Measurements from ENCODE around the gene ATP6V1G1.

ATP6V1G1 gene

DNA sequence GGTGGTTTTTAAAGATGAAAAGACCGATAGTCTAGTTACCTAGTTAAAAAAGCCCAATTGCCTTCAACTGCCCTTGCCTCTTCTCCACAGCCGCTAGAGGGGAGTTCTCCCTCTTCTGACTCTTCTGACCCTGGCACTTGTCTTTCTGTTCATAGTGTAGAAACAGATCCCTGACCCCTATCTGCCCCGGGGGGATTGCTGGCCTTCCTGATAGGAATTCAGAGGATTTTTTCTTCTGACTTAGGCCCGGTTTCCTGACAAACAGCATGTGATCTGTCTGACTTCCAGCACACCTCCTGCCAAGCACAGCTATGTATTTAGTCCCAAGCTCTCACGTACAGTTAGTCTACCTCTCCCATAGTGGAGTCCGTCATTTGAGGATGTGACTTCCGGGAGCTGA, 18.5 kb downstream of the ATP6V1G1 start:
- no peak overlapping the region for H3K4me3 ChIP-seq (ENCODE audit: low read depth, low read length)
- peak; percentile 44 for DNase-seq (ENCODE audit: low read depth)
- TF ChIP-seq, protein P1, sequence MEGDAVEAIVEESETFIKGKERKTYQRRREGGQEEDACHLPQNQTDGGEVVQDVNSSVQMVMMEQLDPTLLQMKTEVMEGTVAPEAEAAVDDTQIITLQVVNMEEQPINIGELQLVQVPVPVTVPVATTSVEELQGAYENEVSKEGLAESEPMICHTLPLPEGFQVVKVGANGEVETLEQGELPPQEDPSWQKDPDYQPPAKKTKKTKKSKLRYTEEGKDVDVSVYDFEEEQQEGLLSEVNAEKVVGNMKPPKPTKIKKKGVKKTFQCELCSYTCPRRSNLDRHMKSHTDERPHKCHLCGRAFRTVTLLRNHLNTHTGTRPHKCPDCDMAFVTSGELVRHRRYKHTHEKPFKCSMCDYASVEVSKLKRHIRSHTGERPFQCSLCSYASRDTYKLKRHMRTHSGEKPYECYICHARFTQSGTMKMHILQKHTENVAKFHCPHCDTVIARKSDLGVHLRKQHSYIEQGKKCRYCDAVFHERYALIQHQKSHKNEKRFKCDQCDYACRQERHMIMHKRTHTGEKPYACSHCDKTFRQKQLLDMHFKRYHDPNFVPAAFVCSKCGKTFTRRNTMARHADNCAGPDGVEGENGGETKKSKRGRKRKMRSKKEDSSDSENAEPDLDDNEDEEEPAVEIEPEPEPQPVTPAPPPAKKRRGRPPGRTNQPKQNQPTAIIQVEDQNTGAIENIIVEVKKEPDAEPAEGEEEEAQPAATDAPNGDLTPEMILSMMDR (conservative IDR thresholded peaks at IDR 0.05; ENCODE audit: low read depth, low read length) = no peak

DNA sequence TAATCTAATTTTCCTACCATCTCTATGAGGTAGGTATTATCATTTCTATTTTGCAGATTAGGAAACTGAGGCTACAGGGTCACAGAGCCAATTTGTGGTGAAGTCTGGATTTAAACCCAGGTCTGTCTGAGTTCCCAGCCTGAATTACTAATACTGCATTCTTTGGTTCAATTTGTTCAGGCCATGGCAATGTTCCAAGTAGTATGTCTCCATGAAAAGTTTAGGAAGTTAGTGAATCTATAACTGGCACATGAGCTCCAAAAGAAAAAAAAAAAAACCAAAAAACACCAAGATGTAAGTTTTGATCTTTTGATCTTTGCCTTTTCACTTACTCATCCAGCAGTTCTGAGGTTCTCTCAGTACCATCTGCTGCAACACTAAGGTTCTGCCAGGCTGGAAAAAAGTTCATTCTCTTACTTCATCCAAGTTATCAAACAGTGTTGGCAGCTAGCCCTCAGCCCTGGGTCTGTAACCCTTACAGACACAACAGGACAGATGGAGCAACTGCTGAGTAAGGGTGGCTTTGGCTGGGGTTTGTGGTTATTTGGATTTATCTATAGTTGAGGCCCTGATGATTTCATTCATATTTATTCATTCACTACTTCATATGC, 19.1 kb downstream of the ATP6V1G1 start:
- TF ChIP-seq, protein P1 (conservative IDR thresholded peaks at IDR 0.05; ENCODE audit: low read depth, low read length) = no peak
- H3K4me3 ChIP-seq (ENCODE audit: low read depth, low read length) = no peak overlapping the region
- DNase-seq (ENCODE audit: low read depth) = peak; percentile 83

DNA sequence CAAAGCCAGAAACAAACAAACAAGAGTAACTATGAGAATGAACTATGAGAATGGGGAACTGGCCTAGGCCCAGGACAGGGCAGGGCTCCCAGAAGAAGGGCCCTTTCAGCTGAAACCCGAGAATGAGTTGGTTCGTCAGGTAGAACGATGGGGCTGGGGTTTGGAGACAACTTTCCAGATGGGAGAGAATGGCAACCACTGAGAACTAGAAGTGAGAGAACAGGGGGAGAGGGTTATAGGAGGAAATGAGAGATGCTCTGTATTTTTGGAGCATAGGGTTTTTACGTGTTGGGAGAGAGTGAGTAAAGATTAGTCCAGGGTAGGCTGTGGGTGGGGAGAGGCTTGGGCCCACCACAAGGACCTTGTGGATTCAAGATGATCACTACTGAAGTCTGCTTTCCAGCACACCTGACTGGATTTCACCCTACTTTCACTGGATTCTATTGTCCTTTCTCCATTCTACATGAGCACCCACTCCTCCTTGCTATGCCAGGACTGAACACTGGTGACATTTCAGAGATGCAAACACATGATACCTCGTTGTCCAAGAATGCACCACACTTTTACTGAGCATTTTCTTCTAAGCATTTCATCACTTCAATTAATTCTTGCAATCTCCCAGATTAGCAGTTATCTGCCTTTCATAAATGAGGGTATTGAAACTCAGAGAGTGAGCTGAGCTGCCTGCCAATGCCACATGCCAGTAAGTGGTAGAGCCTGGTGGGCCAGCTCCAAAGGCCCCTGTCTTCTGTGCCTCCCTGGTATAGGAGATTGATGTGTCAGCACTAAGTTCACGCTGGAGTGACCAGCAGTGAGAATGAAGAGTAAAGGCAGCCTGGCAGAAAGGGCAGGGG, 20.3 kb downstream of the ATP6V1G1 start:
- no peak overlapping the region for H3K4me3 ChIP-seq (ENCODE audit: low read depth, low read length)
- DNase-seq (ENCODE audit: low read depth) = no peak
- TF ChIP-seq, protein P1 (conservative IDR thresholded peaks at IDR 0.05; ENCODE audit: low read depth, low read length) = no peak

DNA sequence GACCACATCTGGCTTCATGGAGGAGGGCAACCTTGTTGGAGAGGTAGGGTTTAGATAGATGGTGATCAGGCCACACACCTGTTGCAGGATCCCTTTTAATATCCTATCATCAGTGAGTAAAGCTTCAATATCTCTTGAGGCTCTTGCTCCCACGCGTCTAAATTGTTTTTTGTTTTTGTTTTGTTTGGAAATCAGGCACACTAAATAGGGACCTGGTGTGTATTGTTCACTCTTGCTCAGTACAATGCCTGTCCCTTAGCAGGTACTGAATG, 20.9 kb downstream of the ATP6V1G1 start:
- no peak for DNase-seq (ENCODE audit: low read depth)
- TF ChIP-seq, protein P1 (conservative IDR thresholded peaks at IDR 0.05; ENCODE audit: low read depth, low read length) = no peak
- H3K4me3 ChIP-seq (ENCODE audit: low read depth, low read length) = no peak overlapping the region

DNA sequence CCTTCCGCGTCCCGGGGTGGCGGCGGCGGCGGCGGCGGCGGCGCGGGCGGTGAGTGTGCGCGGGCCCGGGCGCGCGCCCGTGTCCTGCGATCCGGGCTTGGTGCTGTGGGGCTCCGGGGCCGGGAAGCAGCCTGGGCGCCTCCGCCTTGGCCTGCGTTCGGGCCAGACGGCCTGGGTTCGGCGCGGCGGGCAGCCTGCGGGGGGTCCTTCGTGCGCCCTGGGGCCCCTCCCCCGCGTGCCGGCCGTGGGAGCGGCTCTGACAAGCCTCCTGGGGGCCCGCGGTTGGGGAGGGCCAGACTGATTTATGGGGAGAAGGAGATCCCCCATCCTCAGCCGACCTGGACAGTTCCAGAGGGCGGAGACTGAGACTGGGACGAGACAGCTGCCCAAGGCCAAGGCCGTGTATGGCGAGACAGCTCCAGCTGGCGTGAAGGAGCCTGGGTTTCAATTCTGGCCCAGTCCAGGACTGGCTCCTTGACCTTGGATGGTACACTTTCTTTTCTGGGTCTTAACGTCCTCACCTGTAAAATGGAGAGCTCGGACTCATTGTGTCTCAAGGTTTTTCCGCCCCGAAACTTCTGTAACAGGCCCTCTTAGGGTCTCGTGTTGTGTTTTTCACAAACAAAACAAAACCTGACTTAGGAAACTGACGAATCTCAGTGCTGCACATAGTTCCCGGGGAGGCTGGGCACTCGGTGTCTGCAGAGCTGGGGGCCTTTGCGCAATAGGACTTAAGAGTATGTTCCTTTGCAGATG, 24.1 kb downstream of the ATP6V1G1 start:
- H3K4me3 ChIP-seq (ENCODE audit: low read depth, low read length) = peak overlapping the region; percentile 68
- DNase-seq (ENCODE audit: low read depth) = peak; percentile 85
- TF ChIP-seq, protein P1 (conservative IDR thresholded peaks at IDR 0.05; ENCODE audit: low read depth, low read length) = no peak

DNA sequence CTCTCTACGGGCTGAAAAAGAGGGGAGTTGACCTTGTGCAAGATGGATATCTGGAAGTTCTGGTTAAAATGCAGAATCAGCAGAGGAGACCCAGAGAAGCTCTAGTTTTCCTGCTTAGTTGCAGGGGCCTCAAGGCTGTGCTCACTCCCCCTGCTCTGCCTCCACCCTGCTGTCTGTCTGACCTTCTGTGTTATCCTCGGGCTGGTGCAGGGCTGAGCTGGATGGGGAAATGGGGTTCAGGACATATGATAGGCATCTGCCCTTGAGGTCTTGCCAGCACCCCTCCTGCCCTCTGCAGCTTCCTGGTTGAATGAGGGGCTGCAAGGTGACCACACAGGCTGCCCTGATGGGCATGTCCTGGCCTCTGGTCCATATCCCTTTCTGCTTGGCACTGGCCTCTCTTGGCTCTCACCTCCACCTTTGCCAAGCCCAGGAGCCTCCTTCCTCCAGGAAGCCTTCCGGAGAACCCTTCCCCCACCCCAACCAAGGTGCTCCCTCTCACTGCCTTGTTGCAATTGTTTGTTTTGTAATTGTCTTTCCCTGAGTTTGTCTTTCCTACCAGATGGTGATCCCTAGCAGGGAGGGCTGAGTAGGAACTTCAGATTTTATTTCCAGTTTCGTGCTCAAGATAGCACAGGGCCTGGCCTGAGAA, 24.8 kb downstream of the ATP6V1G1 start:
- no peak for DNase-seq (ENCODE audit: low read depth)
- TF ChIP-seq, protein P1 (conservative IDR thresholded peaks at IDR 0.05; ENCODE audit: low read depth, low read length) = no peak

More for the DNA sequence above, 24.8 kb downstream of the ATP6V1G1 start:
- H3K4me3 ChIP-seq (ENCODE audit: low read depth, low read length) = peak overlapping the region; percentile 68
